NCI-H187 (cell line): ENCODE results near the gene SHROOM1.
"Not testable (repeated sequence)": the region's sequence is repeated elsewhere in the genome, so short reads cannot be mapped to it uniquely, and the experiment has no call there.

ENCODE experiments used
- DNase-seq, 2 experiments: peaks; one replicate each; lab custom pipeline; 2025; lab: John Stamatoyannopoulos, UW

Gene SHROOM1

DNA sequence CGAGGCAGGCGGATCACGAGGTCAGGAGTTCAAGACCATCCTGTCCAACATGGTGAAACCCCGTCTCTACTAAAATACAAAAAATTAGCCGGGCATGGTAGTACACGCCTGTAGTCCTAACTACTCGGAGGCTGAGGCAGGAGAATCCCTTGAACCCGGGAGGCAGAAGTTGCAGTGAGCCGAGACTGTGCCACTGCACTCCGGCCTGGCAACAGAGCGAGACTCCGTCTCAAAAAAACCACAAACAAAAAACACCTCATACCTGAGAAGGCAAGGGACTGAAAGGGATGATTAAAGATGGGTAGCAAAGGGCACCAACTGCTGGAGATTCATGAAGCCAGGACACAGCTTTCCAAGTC, 23.7 kb downstream of the SHROOM1 start:
- DNase-seq, result not testable (repeated sequence)

DNA sequence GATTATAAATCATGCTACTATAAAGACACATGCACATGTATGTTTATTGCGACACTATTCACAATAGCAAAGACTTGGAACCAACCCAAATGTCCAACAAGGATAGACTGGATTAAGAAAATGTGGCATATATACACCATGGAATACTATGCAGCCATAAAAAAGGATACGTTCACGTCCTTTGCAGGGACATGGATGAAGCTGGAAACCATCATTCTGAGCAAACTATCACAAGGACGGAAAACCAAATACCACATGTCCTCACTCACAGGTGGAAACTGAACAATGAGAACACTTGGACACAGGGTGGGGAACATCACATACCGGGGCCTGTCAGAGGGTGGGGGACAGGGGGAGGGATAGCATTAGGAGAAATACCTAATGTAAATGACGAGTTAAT, 24.6 kb downstream of the SHROOM1 start:
- DNase-seq, result not testable (repeated sequence)

DNA sequence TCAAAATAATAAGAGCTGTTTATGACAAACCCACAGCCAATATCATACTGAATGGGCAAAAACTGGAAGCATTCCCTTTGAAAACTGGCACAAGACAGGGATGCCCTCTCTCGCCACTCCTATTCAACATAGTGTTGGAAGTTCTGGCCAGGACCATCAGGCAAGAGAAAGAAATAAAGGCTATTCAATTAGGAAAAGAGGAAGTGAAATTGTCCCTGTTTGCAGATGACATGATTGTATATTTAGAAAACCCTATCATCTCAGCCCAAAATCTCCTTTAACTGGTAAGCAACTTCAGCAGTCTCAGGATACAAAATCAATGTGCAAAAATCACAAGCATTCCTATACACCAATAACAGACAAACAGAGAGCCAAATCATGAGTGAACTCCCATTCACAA, 26.2 kb downstream of the SHROOM1 start:
- DNase-seq, result not testable (repeated sequence)

DNA sequence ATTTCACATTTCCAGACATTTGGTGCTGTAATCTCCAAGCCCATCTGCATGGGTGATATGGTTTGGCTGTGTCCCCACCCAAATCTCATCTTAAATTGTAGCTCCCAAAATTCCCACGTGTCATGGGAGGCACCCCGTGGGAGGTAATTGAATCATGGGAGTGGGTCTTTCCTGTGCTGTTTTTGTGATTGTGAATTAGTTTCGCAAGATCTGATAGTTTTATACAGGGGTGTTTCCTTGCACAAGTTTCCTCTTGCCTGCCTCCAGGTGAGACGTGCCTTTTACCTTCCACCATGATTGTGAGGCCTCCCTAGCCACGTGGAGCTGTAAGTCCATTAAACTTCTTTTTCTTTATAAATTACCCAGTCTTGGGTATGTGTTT, 27.8 kb downstream of the SHROOM1 start:
- not testable (repeated sequence) for DNase-seq

DNA sequence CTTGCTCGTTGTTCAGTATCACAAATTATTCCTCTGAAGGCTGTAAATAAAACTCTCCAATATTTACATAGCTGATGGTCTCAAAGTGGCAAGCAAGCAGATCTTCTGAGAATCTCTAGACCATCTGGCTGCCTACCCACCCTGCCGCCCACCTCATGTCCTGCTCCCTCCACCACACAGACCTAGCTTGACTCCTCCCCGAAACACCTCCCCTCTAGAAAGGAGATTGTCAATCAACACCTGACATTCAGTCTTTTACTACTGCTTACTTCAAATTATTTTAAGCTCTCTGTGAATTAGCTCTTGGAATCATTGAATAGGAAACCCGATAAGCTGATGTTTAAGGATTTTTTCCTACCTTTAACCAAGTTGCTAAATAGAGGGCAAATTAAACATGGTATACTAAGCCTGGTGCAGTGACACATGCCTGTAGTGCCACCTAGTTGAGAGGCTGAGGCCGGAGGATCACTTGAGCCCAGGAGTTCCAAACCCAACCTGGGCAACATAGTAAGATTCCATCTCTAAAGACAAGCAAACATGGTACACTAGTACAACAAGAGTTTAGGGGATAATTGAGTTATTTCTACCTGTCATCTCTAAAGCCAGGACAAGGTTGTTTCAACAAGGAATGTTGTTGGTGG, 28.3 kb downstream of the SHROOM1 start:
- no peak for DNase-seq

DNA sequence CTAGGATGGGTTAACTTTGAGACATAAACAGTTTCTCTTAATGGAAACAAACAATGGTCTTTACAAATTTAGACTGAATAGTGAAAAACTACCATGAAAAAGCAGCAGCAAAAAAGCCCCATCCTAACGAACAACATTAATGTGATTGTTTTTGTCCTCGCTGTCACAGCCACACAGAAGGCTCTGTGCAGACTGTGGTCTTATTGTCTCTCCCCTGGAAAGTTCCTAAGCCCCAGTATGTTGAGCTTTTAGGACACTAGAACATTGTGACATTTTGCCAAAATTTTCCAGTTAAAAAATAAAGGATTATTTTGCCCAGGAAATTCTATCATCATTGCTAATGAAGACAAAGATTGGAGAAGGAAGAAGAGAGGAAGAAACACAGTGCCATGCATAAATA, 29.9 kb downstream of the SHROOM1 start:
- no peak for DNase-seq

DNA sequence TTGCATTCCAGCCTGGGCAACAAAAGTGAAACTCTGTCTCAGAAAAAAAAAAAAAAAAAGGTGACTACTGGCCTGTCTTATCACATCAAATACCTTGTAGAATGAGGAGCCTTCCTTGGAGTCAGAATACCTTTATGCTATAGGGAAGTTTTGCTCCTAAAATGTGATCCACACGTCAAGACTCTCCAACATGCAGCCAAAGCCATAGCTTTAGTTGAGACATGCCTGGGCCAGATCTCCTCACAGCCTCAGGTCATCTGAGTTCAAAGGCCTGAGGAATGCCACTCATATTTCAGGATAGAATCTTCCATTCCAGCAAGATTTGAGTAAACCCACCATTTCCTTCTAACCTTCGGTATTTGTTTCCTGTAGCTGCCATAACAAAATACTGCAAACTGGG, 31.1 kb downstream of the SHROOM1 start:
- DNase-seq, result no peak

DNA sequence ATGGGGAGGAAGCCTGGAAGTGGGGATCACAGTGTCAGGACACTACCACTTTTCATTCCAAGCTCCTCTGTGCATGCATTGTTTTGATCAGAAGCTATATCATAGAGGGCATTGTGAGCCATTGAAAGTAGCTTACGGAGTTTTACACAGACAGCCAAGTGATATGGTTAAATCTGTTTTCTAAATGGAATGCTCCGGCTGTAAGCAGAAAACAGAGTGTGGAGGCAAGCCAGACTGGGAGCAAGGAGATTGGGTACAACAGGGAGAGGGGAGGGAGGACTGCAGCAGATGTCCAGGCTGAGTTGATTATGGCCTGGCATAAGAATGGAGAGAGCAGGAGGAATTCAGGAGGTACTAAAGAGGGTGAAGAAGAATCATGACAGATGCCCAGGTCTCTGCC, 32.8 kb downstream of the SHROOM1 start:
- DNase-seq, result no peak

DNA sequence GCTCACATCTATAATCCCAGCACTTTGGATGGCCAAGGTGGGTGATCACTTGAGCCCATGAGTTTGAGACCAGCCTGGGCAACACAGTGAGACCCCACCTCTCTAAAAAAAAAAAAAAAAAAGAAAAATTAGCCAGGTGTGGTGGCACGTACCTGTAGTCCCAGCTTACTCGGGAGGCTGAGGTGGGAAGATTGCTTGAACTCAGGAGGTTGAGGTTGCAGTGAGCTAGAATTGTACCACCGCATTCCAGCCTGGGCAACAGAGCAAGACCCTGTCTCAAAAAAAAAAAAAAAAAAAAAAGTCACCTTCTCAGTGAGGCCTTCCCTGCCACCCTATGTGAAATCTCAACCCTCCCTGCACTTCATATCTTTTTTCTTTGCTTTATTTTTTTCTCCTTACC, 39.4 kb downstream of the SHROOM1 start:
- no peak for DNase-seq

DNA sequence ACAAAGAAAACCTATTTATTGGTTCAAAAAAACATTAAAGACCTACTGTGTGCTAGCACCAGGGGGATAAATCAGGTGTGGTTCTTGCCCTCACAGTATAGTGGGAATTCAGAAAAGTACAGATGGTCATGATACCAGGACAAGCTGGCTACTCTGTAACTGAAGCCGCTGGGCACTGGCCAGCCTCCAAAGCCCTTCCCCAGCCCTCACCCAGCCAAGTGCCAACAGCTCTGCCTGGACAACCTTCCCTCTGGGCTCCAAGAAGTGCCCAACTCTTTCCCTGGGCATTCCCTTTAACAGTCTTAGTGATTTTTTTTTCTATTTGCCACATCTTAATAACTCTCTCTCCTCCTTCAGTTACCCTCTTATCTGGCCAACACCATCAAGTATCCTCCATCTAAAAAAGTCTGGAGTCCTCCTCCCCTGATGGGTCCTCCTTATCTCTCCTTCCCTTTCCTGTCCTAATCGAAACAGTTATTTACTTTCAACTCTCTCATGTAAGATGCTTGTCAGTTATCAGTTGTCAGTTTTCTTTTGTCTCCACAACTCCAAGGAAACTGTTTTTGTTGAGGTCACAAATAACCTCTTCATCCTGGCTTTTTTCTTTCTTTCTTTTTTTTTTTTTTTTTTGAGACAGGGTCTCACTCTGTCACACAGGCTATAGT, 40.1 kb downstream of the SHROOM1 start:
- DNase-seq, result no peak

DNA sequence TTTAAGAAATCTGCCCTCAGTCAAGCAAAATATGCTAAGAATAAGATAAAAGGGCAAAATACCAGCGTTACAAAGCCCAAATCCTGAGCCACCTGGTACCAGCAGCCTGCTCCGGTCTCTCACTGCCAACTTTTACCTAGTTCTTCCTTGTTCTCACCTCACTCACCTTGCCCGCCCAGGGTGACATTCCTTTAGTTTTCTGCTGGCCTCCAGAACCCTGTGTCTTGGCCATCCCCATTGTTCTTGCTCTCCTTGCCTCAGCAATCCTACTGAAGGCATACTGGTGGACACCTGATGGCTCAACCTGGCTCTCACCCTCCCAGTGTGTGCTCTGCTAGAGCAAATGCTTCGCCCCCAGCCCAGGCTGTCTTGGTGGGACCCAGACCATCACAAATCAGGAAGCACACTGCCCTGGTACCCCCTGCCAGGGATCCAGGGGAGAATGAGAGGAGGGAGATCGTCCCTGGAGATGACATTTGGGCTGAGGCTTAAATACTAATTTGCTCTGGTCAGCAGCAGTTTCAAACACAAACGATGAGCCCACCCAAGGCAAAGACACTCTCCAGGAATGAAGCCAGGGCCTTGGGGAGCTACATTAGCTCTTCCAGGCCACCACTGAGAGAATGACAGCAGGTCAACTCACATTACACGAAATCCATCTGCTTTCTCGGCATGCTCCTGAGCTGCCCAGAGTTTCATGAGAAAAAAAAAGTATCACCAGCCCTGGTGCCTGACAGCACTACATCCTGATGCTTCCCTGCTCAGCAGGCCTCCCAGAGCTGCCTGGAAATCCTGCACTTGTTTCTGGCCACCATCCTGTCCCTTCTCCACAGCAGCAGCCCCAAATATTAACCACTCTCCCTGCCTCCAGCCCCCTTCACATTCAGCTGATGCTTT, 41.2 kb downstream of the SHROOM1 start:
- DNase-seq, result no peak

DNA sequence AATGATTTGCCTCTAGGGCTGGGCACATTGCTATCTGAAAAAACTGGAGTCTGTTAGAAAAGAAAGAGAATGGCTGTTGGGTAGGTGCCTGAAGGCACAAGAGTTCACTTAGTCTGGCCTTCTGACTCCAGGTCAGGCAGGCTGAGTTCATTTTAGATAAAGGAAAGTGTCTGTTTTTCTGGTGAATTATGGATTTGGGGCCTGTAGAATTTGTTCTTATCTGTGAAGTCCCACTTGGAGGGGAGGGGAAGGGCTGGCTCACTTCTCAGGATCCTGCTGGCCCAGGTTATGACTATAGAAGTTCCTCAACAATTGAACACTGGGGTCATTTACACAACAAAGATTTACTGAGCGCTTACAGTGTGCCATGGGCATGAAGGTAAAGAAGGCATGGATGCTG, 41.9 kb downstream of the SHROOM1 start:
- no peak for DNase-seq

DNA sequence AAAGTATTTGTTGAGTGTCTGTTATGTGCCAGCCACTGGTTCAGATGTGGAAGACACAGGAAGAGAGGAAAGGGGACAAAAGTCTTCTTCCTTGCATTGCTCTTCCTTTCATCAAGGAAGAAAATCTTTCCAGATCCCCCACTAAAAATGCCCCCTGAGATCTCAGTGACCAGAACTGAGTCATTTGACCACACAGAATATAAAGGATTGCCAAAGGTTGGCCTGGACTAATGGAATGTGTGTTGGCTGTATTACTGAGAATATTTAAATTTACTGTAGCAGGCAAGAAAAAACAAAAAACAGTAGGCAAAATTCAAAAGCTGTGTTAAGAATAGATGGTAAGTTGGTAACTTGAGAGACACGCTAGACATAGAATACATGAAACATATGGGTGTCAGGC, 43.4 kb downstream of the SHROOM1 start:
- DNase-seq, result no peak

DNA sequence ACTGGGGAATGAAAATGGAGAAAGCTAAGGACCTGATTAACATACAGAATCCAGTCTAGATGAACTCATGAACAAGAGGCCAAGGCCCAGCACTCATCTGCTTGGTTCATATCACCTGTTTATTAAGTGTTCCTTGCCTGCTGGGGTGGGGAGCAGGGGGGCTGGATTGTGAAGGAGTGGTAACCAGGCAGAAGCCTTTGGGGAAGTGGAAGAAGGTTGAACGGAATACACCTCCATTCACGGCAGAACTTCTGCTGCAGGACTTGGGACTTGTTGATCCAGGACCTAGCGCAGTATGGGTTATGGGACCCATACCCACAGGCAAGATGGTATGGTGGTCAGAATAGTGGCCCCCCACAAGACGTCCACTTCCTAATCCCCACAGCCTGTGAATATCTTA, 44.6 kb downstream of the SHROOM1 start:
- no peak for DNase-seq

DNA sequence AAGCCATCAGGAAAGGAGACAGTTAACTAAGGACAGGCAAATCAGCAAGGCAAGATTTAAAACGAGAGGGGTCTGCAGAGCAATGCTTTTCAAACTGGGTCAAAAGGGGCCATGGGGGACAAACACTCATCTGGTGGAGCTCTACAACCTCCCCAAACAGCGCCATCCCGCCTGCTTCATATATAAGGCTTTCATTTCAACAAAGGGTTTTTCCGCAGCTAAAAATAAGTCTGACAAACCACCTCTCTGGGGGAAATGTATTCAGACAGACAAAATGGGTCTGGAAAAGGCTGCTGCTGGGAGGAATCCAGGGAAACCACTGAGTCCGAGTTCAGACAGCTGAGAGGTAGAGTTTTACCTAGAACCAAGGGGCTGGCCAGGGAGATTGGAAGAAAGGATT, 45.1 kb downstream of the SHROOM1 start:
- DNase-seq, result no peak

DNA sequence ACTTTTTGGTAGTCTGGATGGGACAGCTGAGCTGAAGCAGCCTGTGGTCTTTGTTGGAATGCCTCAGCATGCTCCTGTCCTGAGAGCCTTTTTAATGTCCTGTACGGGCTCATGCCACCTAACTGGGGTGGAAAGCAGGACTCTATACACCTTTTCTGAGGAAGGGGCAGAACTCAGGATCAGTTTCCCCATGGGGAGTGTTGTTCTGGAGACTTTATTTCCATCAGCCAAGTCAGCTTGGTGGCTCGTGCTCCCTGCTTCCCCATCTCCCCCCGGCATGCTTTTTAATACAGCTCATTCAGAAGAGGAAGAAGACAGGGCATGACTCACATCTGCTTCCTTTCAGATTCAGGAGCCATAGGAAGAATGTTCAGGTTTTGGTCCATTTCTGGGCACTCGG, 48.3 kb downstream of the SHROOM1 start:
- DNase-seq, result no peak

DNA sequence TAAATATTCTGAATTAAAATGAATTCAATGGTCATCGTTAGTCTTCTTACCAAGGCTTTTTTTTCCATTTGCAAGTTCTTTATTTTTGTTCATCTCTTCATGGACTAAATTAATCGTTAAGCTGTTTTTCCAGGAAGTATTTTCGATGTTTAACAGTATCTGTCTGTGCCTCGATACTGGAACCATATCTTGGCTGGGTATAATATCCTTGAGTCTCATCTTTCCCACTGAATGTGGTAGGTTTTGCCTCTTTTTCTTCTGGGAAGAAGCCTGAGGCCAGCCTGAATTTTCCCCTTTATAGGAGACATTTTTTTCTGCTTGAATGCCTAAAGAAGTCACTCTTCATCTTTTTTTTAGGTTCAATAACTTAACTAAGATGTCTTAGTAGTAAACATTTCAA, 49.4 kb downstream of the SHROOM1 start:
- DNase-seq, result no peak

DNA sequence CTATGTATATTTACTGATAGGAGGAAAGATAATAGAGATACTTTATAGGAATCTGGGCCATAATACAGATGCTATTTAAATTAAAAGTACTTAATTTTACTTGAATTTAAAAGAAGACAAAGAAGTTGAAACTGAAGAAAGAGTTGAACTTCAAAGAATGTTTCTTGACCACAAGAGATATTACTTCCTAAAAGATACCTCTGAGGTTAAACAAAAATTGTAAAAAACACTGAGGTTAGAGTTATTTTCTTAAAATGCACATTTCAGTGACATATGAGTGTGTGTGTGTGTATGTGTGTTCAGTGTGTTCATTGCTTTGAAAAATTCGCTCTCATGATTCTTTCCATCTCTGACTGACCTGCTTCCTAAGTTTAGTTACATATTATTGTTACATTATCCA, 49.9 kb downstream of the SHROOM1 start:
- no peak for DNase-seq

DNA sequence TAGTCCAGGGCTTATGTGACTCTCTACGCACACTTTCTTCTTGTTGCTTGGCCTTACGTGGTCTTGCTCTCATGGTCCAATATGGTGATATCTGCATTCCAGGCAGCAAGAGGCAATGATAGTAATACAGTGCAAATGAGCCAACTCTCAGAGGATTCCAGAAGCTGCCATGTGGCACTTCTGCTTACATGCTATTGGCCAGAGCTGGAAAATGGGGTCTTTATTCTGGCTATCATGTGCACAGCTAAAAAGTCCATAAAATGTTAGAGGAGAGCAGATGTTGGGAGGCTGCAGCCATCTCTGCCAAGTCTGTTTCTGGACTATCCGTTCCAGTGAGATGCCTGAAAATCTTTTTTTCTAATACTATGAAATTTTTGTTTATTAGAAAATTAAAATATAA, 50.5 kb downstream of the SHROOM1 start:
- DNase-seq, result no peak

DNA sequence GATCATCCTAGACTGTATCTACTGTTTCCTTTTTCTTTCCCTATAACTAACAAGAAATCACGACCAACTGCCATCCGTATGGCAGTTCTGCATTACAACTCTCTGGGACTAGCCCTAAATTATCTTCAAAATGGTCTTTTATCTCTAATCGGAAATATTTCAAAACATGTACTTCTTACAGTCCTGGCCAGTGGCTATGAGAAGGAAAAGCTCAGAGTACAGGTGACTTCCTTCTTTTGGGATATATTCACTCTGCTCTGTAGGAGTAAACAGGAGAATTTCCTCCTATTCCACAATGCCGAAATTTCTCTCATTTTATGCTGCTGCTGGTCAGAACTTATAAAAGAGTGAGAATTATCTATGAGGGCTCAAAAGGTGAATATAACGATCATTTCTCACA, 51.6 kb downstream of the SHROOM1 start:
- DNase-seq, result no peak

DNA sequence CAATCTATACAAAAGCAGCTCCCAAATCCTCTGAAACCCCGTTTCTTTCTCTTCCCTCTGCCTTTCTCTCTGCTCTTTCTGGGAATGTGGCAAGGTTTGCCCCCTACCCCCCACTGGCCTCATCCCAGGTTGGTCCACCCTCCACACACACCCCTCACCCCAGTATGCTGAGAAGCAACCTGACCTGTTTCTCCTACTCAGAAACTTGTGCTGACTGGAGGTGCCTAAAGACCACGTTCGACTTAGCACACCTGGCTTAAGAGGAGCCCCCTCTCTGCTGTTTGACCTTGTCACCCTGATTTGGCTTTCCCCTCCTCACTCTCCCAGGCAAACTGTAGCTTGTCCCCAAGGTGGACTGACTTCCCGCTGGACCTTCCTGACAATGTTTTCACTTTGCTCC, 52.3 kb downstream of the SHROOM1 start:
- no peak for DNase-seq

DNA sequence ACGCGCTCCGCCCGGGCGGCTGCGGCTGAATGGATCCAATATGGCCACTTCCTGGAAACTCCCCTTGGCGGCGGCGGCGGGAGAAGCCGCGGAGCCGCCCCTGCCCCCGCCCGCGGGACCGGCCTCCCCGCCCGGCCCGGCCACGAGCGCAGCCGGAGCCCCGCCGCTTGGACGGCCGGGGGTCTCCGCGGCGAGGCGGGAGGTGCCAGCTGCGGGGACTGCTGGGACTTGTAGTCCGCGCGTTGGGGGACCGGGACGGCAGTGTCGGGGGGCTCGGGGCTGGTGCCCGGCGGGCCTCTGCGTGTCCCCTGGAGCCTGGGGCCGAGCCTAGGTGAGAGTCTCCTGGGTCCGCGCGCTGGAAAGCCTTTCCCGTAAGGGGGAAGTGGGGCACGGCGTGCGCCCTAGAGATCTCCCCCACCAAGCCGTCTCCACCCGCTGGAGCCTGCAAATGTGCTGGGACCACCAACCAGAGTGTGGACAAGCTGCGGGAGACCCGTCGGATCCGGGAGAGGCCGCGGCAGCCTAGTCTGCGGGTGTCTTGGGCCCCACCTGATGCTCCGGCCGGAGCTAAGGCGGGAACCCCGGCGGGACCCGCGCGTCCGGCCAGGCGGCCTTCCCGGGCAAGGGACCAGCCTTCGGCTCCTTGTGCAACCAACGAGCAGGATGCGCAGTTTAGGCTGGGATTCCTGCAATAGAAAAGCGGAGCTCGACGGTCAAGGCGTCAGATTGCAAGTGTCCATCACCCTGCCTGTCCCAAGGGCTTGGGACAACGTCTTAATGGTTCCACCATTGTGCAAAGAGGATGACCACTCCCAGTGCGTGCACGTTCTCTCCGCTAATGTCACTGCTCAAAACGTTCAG, 53.0 kb downstream of the SHROOM1 start, which contains the start of gene SEPTIN8:
TSS of gene SEPTIN8 (minus strand) at position 31 of the 861 bp plus-strand sequence. CDS start 102 bp downstream, outside the sequence.
- DNase-seq, result no peak
